GM18505 (cell line): ENCODE measurements around the gene ZSCAN26.

Experiments used
- ATAC-seq: cut with Tn5 transposase; IDR thresholded peaks from one replicate; pipeline ENCODE4 v1.9.1; 2021; ENCODE audit not compliant: unreplicated experiment
- POLR2A ChIP-seq: IDR thresholded peaks from 4 replicates; pipeline ENCODE4 v1.6.1; 2011; ENCODE audit warnings: borderline replicate concordance; ENCODE audit not compliant: insufficient read depth, insufficient read length; ENCODE audit errors: extremely low read depth

The ZSCAN26 gene

DNA sequence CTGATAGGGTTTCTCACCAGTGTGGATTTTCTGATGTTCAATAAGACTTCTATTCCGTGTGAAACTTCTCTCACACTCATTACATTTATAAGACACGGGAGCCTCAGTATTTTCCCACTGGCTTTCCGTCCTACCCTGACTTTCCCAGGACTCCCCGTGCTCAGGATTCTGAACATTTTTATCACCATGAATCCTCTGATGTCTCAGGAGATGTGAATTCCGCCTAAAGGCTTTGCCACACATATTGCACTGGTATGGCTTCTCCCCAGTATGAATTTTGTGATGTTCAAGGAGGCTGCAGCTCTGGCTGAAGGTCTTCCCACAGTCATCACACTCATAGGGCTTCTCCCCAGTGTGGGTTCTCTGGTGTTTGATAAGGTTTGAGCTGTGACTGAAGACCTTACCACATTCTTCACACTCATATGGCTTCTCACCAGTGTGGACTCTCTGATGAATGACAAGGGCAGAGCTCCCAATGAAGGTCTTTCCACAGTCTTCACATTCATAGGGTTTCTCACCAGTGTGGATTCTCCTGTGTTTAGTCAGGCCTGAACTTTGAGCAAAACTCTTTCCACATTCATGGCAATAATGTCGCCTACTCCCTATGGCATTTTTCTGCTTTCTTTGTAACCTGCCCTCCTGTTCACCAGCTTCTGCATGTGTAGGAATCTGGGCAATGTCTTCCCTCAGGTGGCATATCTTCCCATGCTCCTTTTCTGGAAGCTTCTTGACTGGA lies 21.6 kb upstream of the ZSCAN26 start:
- TF ChIP-seq POLR2A: no peak
- no peak for ATAC-seq

DNA sequence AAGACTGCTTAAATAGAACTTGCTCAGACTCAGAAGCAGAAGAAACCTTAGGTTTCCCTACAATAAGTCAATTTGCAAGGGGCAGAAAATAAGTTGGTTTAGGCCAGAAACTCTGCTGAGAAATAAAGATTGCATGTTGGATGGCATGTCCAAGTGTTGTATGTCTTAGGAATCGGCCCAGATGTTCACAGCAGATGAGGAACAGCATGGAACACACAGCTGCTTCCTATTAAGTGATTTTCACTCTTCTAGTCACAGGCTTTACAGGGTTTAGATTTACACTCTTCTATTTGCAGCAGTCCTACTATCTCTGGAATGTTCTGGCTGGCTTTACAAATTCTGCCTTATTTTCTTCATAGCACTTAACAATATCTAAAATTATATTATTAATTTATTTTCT lies 18.0 kb upstream of the ZSCAN26 start:
- no peak for ATAC-seq

DNA sequence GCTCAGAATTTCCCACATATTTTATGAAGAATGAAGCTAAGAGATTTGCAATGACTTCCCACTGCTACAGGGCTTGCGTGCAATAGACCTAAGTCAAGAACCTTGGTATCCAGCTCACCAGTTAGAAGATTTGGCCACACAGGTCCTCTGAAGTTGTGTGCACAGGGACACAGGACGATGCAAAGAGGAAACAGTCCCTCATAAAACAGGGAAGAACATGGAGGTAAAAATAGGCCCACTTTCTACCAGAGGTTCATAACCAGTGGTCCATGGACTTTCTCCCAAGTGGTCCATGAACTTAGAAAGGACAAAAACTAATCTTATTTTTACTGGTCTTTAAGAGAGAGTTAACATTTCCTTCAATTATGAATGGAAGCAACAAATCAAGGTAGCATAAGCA lies 16.2 kb upstream of the ZSCAN26 start:
- ATAC-seq: no peak
- no peak for TF ChIP-seq POLR2A

More for the DNA sequence above, 18.0 kb upstream of the ZSCAN26 start:
- TF ChIP-seq POLR2A: no peak

- ATAC-seq: peak; percentile 39
- no peak for TF ChIP-seq POLR2A
Measured at GRCh38 chr6:28251661-28252008, 15.3 kb upstream of the ZSCAN26 start.

DNA sequence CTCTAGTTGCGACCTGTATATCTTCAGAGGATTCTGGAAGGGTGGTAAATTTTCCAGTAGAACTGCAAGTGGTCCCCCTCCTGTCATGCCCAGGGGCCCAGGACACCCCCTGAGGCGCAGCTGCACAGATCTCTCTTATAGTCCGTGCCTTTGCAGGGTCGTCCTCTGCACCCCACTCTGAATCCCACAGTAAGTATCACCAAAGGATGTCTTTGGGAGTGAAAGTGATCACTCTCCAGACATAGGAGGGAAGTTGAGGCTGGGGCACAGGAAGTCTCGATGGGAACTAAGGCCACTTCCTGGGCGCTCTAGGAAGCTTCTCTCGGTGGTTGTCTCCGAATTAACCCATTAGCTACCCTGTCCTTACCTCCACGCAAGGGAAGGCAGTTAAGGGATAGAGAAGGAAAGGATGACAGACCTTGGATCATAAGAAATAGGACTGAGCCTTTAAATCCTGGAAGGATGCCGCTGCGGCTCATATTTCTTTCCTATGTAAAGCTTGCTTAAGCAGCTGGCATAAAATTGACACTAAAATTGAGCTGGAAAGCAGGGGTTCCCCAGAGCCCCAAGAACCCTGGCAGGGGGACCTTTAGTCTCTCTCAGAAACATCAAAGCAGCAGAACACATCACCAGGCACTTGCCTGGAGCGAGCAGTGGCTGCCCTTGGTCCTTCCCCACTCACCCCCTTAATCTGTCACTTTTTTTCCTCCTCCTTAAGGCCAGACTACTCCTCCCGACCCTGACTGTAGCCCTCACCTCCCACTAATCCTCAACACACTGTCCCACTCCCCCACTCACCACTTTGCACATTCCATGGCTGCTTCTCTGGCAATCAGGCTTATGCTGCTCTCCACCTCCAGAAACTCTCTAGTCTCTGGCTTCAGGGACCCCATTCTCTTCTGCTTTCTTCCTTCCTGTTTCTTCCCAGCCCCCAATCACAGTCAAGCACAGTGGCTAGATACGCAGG lies 14.7 kb upstream of the ZSCAN26 start, which contains the start of gene ZKSCAN4:
Gene ZKSCAN4 (minus strand): TSS at position 261 of the 967 bp plus-strand sequence. CDS start 289 bp downstream, outside the sequence.
- peak; percentile 71 for ATAC-seq
- TF ChIP-seq POLR2A: peak; percentile 29

GRCh38 chr6:28254121-28254519 lies 12.8 kb upstream of the ZSCAN26 start:
- no peak for TF ChIP-seq POLR2A

DNA sequence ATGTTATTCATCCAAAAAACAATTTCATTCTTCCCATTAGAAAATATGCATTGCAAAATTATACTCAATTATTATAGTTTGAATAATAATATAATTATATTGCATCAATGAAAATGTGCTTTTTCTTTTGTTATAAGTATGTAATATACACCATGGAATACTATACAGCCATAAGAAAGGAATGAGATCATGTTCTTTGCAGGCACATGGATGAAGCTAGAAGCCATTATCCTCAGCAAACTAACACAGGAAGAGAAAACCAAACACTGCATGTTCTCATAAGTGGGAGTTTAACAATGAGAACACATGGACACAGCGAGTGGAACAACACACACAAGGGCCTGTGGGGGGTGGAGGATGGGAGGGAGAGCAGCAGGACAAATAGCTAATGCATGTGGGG lies 9.9 kb upstream of the ZSCAN26 start:
- no peak for TF ChIP-seq POLR2A
- ATAC-seq: no peak

More at GRCh38 chr6:28254121-28254519, 12.8 kb upstream of the ZSCAN26 start:
- ATAC-seq: no peak

GRCh38 chr6:28258877-28259777 lies 7.8 kb upstream of the ZSCAN26 start, which contains the start of gene NKAPL:
Gene NKAPL (plus strand): TSS chr6:28259297. CDS start chr6:28259372, 75 bp downstream.
- no peak for ATAC-seq
- no peak for TF ChIP-seq POLR2A

DNA sequence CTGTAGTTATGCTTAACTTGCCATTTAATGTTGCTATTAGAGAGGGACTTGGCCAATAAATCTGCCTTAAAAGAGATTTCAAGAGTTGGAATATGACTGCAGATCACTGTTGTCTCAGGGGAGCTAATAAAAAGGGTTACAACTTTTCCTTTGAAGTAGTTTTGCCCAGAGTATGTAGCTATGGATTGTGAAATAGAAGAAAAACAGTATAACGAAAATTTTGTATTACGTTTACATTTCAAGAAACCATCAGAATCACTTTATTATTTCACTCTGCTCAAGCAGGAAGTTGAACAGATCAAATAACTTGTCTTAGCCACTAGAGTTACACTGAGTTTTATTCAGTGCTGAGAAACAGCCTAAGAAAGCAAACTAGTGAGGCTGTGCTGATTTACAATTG lies 3.0 kb upstream of the ZSCAN26 start:
- no peak for ATAC-seq
- TF ChIP-seq POLR2A: no peak

GRCh38 chr6:28264834-28265401 lies 2.0 kb upstream of the ZSCAN26 start:
- no peak for ATAC-seq
- TF ChIP-seq POLR2A: no peak

GRCh38 chr6:28266563-28266961 lies 381 bp upstream of the ZSCAN26 start:
- TF ChIP-seq POLR2A: no peak
- ATAC-seq: no peak

DNA sequence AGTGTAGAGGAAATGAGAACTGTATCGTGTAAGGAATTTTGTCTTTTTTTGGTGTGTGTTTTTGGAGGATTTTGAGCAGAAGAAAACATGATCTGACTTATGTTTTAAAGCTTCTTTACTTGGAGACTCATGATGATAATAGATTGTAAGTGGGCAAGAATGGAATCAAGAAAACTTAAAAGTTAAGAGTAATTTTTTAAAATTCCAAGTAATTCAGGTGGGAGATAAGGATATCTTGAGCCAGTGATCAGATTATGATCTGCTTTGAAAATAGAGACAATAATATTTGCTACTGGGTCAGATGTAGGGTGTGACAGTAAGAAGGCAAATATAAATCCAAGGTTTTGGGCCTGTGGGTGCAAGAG lies 734 bp downstream of the ZSCAN26 start:
- TF ChIP-seq POLR2A: no peak
- ATAC-seq: no peak
